ENCODE measurements around the gene RGMB.
"Not testable (repeated sequence)": the region's sequence is repeated elsewhere in the genome, so short reads cannot be mapped to it uniquely, and the experiment has no call there.

The RGMB gene

GRCh38 chr5:98773464-98774191 lies at the start of gene RGMB:
TSS of gene RGMB (plus strand) at chr5:98773663. CDS start at chr5:98774071, 408 bp downstream.
- DNase-seq = peak; percentile 96

- DNase-seq = no peak
Observed at GRCh38 chr5:98726258-98726657, 47.2 kb upstream of the RGMB start.

DNA sequence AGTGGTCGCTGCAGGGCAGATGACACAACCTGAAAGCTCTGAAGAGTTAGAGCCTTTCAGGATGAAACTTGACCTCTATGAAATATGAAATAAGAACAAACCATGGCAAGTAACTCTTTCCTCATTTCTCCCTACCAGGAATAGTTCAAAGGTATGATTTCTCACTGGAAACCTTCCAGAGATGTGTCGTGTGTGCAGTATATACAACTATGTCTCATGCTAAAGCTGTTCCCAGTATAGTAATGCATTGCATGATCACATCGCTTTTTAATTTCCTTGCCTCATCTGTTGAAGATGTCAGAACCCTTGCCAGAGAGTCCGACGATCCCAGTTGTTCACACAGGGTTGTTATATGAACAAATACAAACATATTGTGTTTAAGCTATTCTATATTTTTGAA lies 45.8 kb upstream of the RGMB start:
- no peak for DNase-seq

GRCh38 chr5:98734646-98735045 lies 38.8 kb upstream of the RGMB start:
- no peak for DNase-seq

DNA sequence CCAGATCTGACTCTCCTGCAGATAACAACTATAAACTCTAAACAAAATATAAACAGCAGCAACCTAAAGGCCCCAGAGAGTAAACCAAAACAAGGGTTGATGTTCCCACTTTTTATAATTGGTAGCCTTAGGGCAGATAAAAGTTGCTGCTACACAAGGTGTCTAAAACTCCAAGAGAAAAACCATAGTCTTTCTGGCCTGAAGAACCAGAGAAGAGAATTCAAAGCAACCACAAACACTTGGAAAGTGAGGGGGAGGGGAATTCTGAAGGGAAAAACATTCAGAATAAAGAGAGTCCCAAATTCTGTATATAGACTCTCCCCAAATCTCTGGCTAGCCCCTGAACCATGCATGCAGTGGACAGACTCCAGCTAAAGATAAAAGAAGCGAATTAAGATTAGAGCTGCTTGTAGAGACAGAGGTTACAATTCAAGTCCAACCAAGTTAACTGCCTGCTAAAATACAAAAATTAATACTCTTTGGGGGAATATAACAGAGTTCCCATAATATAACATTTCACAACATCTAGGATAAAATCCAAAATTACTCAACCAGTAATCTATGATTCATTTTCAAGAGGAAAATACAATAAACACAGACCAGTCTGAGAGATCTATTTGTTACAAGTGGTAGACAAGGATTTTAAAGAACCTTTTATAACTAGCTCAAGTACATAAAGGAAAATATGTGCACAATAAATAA lies 37.5 kb upstream of the RGMB start:
- no peak for DNase-seq

DNA sequence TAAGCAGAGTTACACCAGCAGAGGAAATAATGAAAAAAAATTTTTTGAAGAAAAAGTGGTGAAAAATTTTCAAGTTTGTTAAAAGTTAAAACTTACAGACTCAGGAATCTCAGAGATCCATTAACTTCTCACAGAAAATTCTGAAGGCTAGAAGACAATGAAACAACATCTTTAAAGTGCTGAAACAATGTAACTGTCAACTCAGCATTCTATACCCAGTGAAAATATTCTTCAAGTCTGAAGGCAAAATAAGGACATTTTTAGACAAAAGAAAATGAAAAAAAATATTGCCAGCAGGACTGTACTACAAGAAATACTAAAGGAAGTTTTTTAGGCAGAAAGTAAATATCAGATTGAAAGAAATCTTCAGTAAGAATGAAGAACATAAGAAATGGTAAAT lies 36.7 kb upstream of the RGMB start:
- DNase-seq = no peak

- DNase-seq = not testable (repeated sequence)
Observed at GRCh38 chr5:98737441-98737840, 36.0 kb upstream of the RGMB start.

DNA sequence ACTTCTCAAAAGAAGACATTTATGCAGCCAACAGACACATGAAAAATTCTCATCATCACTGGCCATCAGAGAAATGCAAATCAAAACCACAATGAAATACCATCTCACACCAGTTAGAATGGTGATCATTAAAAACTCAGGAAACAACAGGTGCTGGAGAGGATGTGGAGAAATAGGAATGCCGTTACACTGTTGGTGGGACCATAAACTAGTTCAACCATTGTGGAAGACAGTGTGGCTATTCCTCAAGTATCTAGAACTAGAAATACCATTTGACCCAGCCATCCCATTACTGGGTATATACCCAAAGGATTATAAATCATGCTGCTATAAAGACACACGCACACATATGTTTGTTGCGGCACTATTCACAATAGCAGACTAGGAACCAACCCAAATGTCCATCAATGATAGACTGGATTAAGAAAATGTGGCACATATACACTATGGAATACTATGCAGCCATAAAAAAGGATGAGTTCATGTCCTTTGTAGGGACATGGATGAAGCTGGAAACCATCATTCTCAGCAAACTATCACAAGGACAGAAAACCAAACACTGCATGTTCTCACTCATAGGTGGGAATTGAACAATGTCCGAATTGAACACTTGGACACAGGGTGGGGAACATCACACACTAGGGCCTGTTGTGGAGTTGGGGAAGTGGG lies 34.8 kb upstream of the RGMB start:
- not testable (repeated sequence) for DNase-seq

- no peak for DNase-seq
Observed at GRCh38 chr5:98741926-98742325, 31.5 kb upstream of the RGMB start.

DNA sequence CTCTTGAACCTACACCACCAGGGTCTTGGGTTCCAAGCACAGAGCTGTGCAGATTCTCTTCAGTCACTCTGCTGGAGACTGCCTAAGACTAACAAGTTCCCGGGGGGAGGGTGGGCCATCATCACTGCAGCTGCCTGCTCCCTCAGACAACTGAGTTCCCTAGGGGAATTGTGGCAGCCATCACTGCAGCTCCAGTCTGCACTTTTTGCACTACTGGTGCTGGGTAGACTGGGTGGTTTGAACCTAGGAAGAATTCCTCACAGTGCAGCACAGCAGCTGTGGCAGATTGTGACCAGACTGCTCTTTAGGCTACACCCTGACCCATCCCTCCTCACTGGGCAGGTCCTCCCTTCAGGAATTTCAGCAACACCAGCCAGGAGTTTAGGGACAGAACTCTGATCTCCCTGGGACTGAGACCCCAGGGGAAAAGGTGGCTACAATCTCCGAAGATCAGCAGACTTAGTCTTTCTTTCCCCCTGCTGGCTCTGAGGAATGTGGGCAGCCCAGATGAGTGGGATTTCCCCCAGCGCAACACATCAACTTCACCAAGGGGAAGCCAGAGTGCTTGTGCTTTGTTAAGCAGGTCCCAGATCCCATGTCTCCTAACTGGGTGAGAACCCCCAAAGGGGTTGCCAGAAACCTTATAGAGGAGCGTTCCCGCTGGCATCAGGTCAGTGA lies 30.9 kb upstream of the RGMB start:
- DNase-seq = no peak

DNA sequence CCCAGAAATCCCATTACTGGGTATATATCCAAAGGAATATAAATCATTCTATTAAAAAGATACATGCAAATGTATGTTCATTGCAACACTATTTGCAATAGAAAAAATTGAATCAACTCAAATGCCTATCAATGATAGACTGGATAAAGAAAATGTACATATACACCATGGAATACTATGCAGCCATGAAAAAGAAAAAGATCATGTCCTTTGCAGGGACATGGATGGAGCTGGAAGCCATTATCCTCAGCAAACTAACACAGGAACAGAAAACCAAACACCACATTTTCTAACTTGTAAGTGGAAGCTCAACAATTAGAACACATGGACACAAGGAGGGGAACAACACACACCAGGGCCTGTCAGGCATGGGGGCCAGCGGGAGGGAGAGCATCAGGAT lies 25.2 kb upstream of the RGMB start:
- DNase-seq = not testable (repeated sequence)

GRCh38 chr5:98749046-98749445 lies 24.4 kb upstream of the RGMB start:
- no peak for DNase-seq

DNA sequence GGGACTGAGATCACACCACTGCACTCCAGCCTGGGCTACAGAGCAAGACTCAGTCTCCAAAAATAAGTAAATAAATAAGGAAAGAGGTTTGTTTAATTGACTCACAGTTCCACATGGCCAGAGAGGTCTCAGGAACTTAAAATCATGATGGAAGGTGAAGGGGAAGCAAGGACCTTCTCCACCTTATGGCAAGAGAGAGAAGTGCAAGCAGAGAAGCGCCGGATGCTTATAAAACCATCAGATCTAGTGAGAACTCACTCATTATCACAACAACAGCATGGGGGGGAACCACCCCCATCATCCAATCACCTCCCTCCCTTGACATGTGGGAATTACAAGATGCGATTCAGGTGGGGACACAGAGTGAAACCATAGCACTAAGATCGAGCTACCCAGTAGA lies 22.8 kb upstream of the RGMB start:
- peak; percentile 7 for DNase-seq

DNA sequence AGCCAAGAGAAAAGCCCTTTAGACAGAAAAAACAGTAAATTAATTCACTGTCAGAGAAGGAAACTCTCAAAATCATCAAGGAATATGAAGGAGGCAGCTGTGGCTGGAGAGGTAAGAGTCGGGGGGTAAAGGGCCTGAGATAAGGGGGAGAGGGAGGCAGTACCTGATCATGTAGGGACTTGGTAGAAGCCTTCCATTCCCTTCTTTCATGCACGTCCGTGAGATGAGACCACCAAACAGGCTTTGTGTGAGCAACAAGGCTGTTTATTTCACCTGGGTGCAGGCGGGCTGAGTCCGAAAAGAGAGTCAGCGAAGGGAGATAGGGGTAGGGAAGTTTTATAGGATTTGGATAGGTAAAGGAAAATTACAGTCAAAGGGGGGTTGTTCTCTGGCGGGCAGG lies 21.1 kb upstream of the RGMB start:
- DNase-seq = not testable (repeated sequence)

GRCh38 chr5:98752801-98753200 lies 20.7 kb upstream of the RGMB start:
- not testable (repeated sequence) for DNase-seq

DNA sequence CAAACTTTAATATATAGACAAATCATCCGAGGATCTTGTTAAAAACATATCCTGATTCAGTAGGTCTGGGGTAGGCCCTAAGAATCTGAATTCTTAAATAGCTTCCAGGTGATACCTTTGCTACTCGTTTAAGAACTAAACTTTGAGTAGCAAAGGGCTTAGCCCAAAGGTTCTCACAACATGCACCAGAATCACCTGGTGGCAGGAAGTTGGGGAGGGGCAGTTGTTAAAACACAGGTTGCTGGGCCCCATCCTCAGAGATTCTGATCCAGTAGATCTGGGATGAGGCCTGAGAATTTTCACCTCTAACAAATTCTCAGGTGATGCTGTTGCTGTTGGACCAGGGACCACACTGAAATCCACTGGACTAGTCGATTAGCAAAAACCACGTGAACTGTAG lies 20.0 kb upstream of the RGMB start:
- DNase-seq = no peak

GRCh38 chr5:98755406-98755805 lies 18.1 kb upstream of the RGMB start:
- no peak for DNase-seq

DNA sequence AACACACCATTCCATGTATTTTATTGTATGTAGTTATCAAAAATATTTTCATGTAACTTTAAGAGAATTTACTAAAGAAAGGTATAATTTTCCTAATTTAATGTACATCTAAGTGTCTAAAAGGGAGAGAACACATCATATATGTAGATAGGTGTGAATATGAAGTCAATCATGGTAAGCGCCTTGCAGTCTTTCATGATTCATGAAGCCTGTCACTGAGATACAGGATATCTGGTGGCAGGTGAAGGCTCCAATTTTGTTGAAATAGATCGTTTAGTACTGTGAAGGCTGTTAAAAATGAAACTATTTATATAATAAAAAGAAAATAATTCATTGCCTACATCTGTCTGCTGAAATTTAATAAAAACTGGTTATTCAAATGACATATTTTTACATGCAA lies 15.5 kb upstream of the RGMB start:
- DNase-seq = no peak

DNA sequence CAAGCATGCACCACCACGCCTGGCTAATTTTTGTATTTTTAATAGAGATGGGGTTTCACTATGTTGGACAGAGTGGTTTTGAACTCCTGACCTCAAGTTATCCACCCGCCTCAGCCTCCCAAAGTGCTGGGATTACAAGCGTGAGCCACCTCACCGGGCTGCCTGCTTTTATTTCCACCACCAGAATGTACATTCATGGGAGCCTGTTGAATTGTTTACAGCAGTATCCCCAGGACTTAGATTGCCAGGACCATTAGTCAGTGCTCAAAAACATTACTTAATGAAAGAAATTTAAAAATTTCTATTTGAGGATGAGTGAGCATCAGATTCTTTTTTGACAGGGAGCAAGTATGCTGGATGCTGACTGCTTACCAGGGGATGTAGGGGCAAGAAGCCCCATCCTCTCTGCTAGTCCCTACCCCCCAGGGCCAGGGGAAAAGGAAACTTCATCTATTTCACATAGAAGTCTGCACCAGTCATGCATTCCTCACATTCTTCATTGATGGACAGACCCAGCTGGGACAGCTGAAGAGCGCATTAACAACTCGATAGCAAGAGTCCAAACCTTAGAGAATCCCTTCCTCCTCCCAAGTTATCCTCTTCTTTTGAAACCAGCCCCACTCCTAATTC lies 10.3 kb upstream of the RGMB start:
- DNase-seq = no peak

DNA sequence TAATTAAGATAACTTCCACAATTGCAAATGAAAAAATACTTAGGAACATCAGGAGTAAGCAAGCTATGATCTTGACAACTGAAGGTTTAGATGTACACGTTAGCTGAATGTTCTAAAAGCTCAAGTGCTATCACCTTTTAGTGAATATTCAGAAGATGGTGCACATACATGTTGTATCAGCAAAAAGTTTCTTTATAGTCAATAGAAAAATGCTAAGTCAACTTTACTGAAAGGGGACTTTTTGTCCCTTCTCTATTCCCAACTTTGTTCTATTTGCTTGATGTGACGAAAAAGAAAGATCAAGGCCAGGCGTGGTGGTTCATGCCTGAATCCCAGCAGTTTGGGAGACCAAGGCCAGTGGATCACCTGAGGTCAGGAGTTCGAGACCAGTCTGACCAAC lies 7.6 kb upstream of the RGMB start:
- DNase-seq = no peak

GRCh38 chr5:98767581-98767980 lies 5.9 kb upstream of the RGMB start:
- DNase-seq = no peak

DNA sequence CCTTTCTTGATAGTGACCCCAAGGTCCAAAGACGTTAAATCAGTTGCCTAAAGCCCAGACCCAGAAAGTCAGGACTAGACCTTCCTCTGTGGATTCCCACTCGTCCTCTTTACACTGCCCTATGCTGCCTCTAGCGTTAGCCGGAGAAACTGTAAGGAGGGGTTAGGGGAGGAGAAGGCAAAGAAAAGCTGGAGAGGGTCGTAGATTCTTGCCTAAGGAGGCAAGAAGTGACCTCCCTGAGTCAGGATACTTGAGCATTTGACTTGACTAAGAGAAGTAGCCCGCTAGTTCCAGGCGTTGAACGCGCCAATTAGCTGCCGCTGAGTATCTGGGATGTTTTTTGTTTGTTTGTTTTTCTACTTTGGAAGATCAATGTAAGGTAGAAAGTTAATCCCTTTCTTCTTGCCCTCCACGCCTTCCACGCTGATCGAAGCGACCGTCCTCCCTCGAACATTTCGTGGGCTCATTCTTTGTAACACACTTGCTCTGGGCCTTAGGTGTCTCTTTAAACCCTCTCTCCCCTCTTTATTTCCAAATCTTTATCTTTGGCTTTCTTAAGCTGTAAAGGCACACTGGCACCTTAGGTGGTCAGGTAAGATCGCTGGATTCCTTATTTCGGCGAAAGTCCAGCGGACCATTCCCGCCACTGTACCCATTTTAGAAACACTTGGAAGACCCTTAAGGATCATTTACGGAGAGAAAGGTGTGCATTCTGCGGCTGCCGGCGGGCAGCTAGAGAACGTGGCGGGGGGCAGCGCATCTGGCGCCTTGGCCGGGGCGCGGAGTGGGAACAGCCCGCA lies 5.1 kb upstream of the RGMB start:
- peak; percentile 57 for DNase-seq

- no peak for DNase-seq
Observed at GRCh38 chr5:98768960-98769209, 4.6 kb upstream of the RGMB start.
